Endothelial cell of umbilical vein (primary cell): Measurements from ENCODE around the gene APBA2. TPM values are rescaled to one million over a fixed set of nuclear protein-coding genes. Genes with fewer than 3 reads are reported as not detected.

ENCODE experiments used
- BruUV-seq: library from RNA; stranded (reverse); fragments of 400-500 nt; replicated peaks from 2 replicates; lab custom pipeline; 2021; lab: Mats Ljungman, UMichigan
- CTCF ChIA-PET: fragments of 300-600, 350-600 bp; sonication (Branson Sonifier 250); formaldehyde crosslinking; loops from one replicate; lab custom pipeline; 2021; ENCODE audit warnings: antibody characterized with exemption, inconsistent platforms; lab: Charles Lee
- POLR2A ChIA-PET: fragments of 300-600, 350-600 bp; sonication (Branson Sonifier 250); formaldehyde crosslinking; loops from one replicate; lab custom pipeline; 2021; ENCODE audit warnings: antibody characterized with exemption, inconsistent platforms; lab: Charles Lee
- DNase-seq: peaks from one replicate; pipeline ENCODE4 v3.0.0-alpha.2; 2011; ENCODE audit warnings: low read depth, low spot score
- FAIRE-seq: peaks from 2 replicates; lab custom pipeline; 2011; peaks lifted over from hg19 to GRCh38; lab: Jason Lieb, UNC
- H2AFZ ChIP-seq: 2 replicates; pipeline ENCODE4 v1.6.0; 2012; ENCODE audit warnings: low read depth, low read length, control low read depth, inconsistent platforms
- H3K27ac ChIP-seq: 2 replicates; pipeline ENCODE4 v1.5.1; 2011; ENCODE audit warnings: low read depth, mild to moderate bottlenecking, control low read depth, low read length, moderate library complexity; ENCODE audit not compliant: insufficient read depth
- H3K27me3 ChIP-seq, 2 experiments: 2 replicates each; pipeline versions ENCODE4 v1.6.0 to v1.6.1; 2011; ENCODE audit warnings: low read length in 2 of 2, mixed read lengths in 1 of 2; ENCODE audit not compliant: control insufficient read depth in 2 of 2, insufficient read depth in 2 of 2
- H3K36me3 ChIP-seq, 2 experiments: 2 replicates in 1 of 2; 3 replicates in 1 of 2; pipeline ENCODE4 v1.5.1; 2011; ENCODE audit warnings: low read length in 2 of 2, mild to moderate bottlenecking in 1 of 2, moderate library complexity in 1 of 2; ENCODE audit not compliant: control insufficient read depth in 2 of 2, insufficient read depth in 2 of 2; ENCODE audit errors: extremely low read depth in 1 of 2
- H3K4me1 ChIP-seq: 3 replicates; pipeline ENCODE4 v1.5.1; 2011; ENCODE audit warnings: mild to moderate bottlenecking, low read length; ENCODE audit not compliant: control insufficient read depth, insufficient read depth; ENCODE audit errors: extremely low read depth
- H3K4me2 ChIP-seq: 2 replicates; pipeline ENCODE4 v1.6.1; 2011; ENCODE audit warnings: low read length, control low read depth, mixed read lengths; ENCODE audit not compliant: insufficient read depth
- H3K4me3 ChIP-seq, 3 experiments: fragments of 200-600 bp in 1 of 3; sonication (generic), shearing (Covaris generic) in 1 of 3; replicated peaks in 1 of 3; 2 replicates each; pipeline ENCODE4 v1.5.1; 2011 to 2016; ENCODE audit warnings: control low read depth in 3 of 3, low read length in 3 of 3, mild to moderate bottlenecking in 2 of 3, inconsistent platforms in 1 of 3, low read depth in 1 of 3, moderate library complexity in 1 of 3; ENCODE audit not compliant: insufficient read depth in 1 of 3
- H3K79me2 ChIP-seq: 2 replicates; pipeline ENCODE4 v1.6.0; 2012; ENCODE audit warnings: low read length, inconsistent platforms; ENCODE audit not compliant: control insufficient read depth, insufficient read depth
- H3K9ac ChIP-seq: replicated peaks from 2 replicates; pipeline ENCODE3; 2011; ENCODE audit warnings: low read length, control low read depth; ENCODE audit not compliant: insufficient read depth; ENCODE audit errors: extremely low read depth
- H3K9me1 ChIP-seq: replicated peaks from 3 replicates; pipeline ENCODE4 v1.6.0; 2011; ENCODE audit warnings: mild to moderate bottlenecking, low read length; ENCODE audit not compliant: control insufficient read depth, insufficient read depth; ENCODE audit errors: extremely low read depth
- H3K9me3 ChIP-seq: replicated peaks from 2 replicates; pipeline ENCODE4 v1.5.1; 2012; ENCODE audit warnings: low read length, inconsistent platforms; ENCODE audit not compliant: control insufficient read depth, insufficient read depth
- H4K20me1 ChIP-seq: replicated peaks from 2 replicates; pipeline ENCODE3; 2011; ENCODE audit warnings: mild to moderate bottlenecking, low read length; ENCODE audit not compliant: control insufficient read depth, insufficient read depth; ENCODE audit errors: extremely low read depth
- CTCF ChIP-seq, 2 donors: IDR thresholded peaks; 1 replicate in 1 of 2; 2 replicates in 1 of 2; pipeline ENCODE4 v1.5.1; 2011; ENCODE audit warnings: low read length in 2 of 2, mild to moderate bottlenecking in 2 of 2, moderate library complexity in 2 of 2, control low read depth in 1 of 2, inconsistent platforms in 1 of 2, low read depth in 1 of 2; ENCODE audit not compliant: insufficient read depth in 1 of 2; ENCODE audit errors: extremely low read depth in 1 of 2
- EZH2 ChIP-seq: IDR thresholded peaks from 2 replicates; pipeline ENCODE4 v1.6.1; 2012; ENCODE audit warnings: borderline replicate concordance, low read depth, mild to moderate bottlenecking, moderate library complexity, low read length, inconsistent platforms; ENCODE audit not compliant: severe bottlenecking
- FOS ChIP-seq: IDR thresholded peaks from 2 replicates; pipeline ENCODE4 v1.6.1; 2011; ENCODE audit warnings: mild to moderate bottlenecking, low read length, moderate library complexity, borderline replicate concordance; ENCODE audit not compliant: insufficient read depth
- GATA2 ChIP-seq: IDR thresholded peaks from 2 replicates; pipeline ENCODE4 v1.7.0; 2011; ENCODE audit warnings: low read depth, mild to moderate bottlenecking, moderate library complexity, mixed read lengths, low read length; ENCODE audit not compliant: insufficient read length, insufficient read depth
- JUN ChIP-seq: IDR thresholded peaks from 2 replicates; pipeline ENCODE4 v1.6.1; 2011; ENCODE audit warnings: borderline replicate concordance, low read depth; ENCODE audit not compliant: insufficient read length, insufficient read depth
- MAX ChIP-seq: IDR thresholded peaks from 2 replicates; pipeline ENCODE4 v1.6.1; 2011; ENCODE audit not compliant: insufficient read depth, insufficient read length
- MYC ChIP-seq: IDR thresholded peaks from one replicate; pipeline ENCODE4 v1.6.1; 2011; ENCODE audit warnings: mild to moderate bottlenecking, low read depth, low read length
- POLR2A ChIP-seq: IDR thresholded peaks from 2 replicates; pipeline ENCODE4 v1.6.1; 2012; ENCODE audit warnings: low read depth, mild to moderate bottlenecking, control low read depth, low read length
- POLR2AphosphoS5 ChIP-seq: IDR thresholded peaks from 2 replicates; pipeline ENCODE4 v1.6.1; 2012; ENCODE audit warnings: low read depth, mild to moderate bottlenecking, control low read depth, low read length, moderate library complexity; ENCODE audit not compliant: insufficient read depth
- dilution Hi-C: fragments of 300-500 bp; cut with MboI; formaldehyde crosslinking; loops from one replicate; pipeline ENCODE4 v1.15.0; 2019; ENCODE audit warnings: low sequenced_read_pairs; ENCODE audit not compliant: extremely low pct_ligation_motif_present
- intact Hi-C: fragments of 100-400 bp; cut with micrococcal nuclease; formaldehyde crosslinking; loops from one replicate; pipeline ENCODE4 v1.10.0; 2022
- polyA plus RNA-seq, 4 experiments: library from polyadenylated mRNA; depleted of rRNA in 3 of 4; stranded (reverse) in 3 of 4; unstranded in 1 of 4; fragments of >200 nt; gene quantifications; 2 replicates each; pipeline versions ENCODE4 v1.2.1 to v1.2.3, GENCODE V29; 2011 to 2012; ENCODE audit warnings: missing spikeins in 1 of 4
- total RNA-seq: library from RNA; stranded (reverse); gene quantifications from 2 replicates; pipeline ENCODE4 v1.2.3, GENCODE V29; 2021

The APBA2 gene
- total and polyA plus RNA-seq, 2 donors (not counting 3 experiments of a cell fraction or from before 2014, with no cell fraction given): 5.7 to 11.1 TPM

GRCh38 chr15:28996289-28996688, 110.5 kb downstream of the APBA2 start:
- H3K79me2 ChIP-seq: no peaks in the 10 kb centered on the region
- TF ChIP-seq MAX (no peak), POLR2AphosphoS5 (no peak), EZH2 (no peak), CTCF (IDR thresholded peaks at IDR 0.05; ENCODE audit: extremely low read depth in 1 of 2, insufficient read depth in 1 of 2, low read depth in 1 of 2, low read length in 2 of 2) (no peak), JUN (no peak), MYC (no peak), POLR2A (no peak), GATA2 (no peak), FOS (no peak)
- H3K9ac ChIP-seq: no peak overlapping the region
- BruUV-seq: no TSS peak
- dilution Hi-C loops (no loop called here), intact Hi-C loops (no loop called here)
- H3K9me1 ChIP-seq: no peaks in the 10 kb centered on the region
- H3K4me3 ChIP-seq: no peak overlapping the region
- FAIRE-seq: no peak
- H2AFZ ChIP-seq: no peak overlapping the region
- H3K36me3 ChIP-seq: no peaks in the 10 kb centered on the region
- H4K20me1 ChIP-seq: no peaks in the 10 kb centered on the region
- no peaks in the 10 kb centered on the region for H3K4me1 ChIP-seq
- H3K27me3 ChIP-seq: no peaks in the 10 kb centered on the region
- DNase-seq: no peak
- CTCF ChIA-PET: no interaction called here
- H3K4me2 ChIP-seq: no peak overlapping the region
- H3K9me3 ChIP-seq: no peaks in the 10 kb centered on the region
- no peak overlapping the region for H3K27ac ChIP-seq
- POLR2A ChIA-PET: no interaction called here
